ENCODE results near the gene RNF150. TPM values are rescaled to one million over a fixed set of nuclear protein-coding genes. Genes with fewer than 3 reads are reported as not detected.

RNF150 gene
- total and polyA plus RNA-seq, 3 donors from 2014 or later, result 4.7 to 7.8 (median 6.5) TPM

- Histone ChIP-seq H3K4me1 (no peaks in the 10 kb centered on the region), H3K9me3 (no peaks in the 10 kb centered on the region), H3K4me3 (no peak overlapping the region), H3K36me3 (ENCODE audit: low read depth, missing control alignments) (no peaks in the 10 kb centered on the region), H3K27me3 (no peaks in the 10 kb centered on the region), H3K27ac (no peak overlapping the region)
- 54 to 61% methylated on average over 4 of the region's 4 CpGs for WGBS, 2 donors
- no peak for DNase-seq
- TF ChIP-seq CTCF (IDR thresholded peaks at IDR 0.05) (no peak), POLR2A (IDR thresholded peaks at IDR 0.05) (no peak)
- intact Hi-C loops (cut with DNase I; ENCODE audit: low total_unique reads), result no loop called here
Measured at GRCh38 chr4:141002323-141002805, 130.9 kb downstream of the RNF150 start.

GRCh38 chr4:140996766-140997165, 136.5 kb downstream of the RNF150 start:
- H3K27me3 ChIP-seq, result no peaks in the 10 kb centered on the region
- no peak for TF ChIP-seq POLR2A (IDR thresholded peaks at IDR 0.05)
- no peak for TF ChIP-seq CTCF (IDR thresholded peaks at IDR 0.05)
- H3K4me3 ChIP-seq, result no peak overlapping the region
- no peak overlapping the region for H3K27ac ChIP-seq
- H3K9me3 ChIP-seq, result no peaks in the 10 kb centered on the region
- intact Hi-C loops (cut with DNase I; ENCODE audit: low total_unique reads), result no loop called here
- peaks cover 19% of the 10 kb centered on the region for H3K4me1 ChIP-seq
- no peaks in the 10 kb centered on the region for H3K36me3 ChIP-seq (ENCODE audit: low read depth, missing control alignments)
- no peak for DNase-seq

GRCh38 chr4:140995058-140995457, 138.2 kb downstream of the RNF150 start:
- Histone ChIP-seq H3K27ac (no peak overlapping the region), H3K27me3 (no peaks in the 10 kb centered on the region), H3K9me3 (no peaks in the 10 kb centered on the region), H3K36me3 (ENCODE audit: low read depth, missing control alignments) (no peaks in the 10 kb centered on the region), H3K4me1 (peaks cover 19% of the 10 kb centered on the region), H3K4me3 (no peak overlapping the region)
- 40 to 47% methylated on average over 1 of the region's 1 CpG for WGBS, 2 donors
- TF ChIP-seq CTCF (IDR thresholded peaks at IDR 0.05), result no peak
- no peak for TF ChIP-seq POLR2A (IDR thresholded peaks at IDR 0.05)
- peak; percentile 23 for DNase-seq
- intact Hi-C loops (cut with DNase I; ENCODE audit: low total_unique reads), result no loop called here

GRCh38 chr4:140994015-140994414, 139.3 kb downstream of the RNF150 start:
- intact Hi-C loops (cut with DNase I; ENCODE audit: low total_unique reads), result no loop called here
- Histone ChIP-seq H3K9me3 (no peaks in the 10 kb centered on the region), H3K36me3 (ENCODE audit: low read depth, missing control alignments) (no peaks in the 10 kb centered on the region), H3K4me3 (no peak overlapping the region), H3K4me1 (peaks cover 19% of the 10 kb centered on the region), H3K27me3 (no peaks in the 10 kb centered on the region), H3K27ac (peak overlapping the region in 1 of 2 donors; percentile 50)
- WGBS, 2 donors, result 39 to 42% methylated on average over 1 of the region's 1 CpG
- DNase-seq, result no peak
- TF ChIP-seq POLR2A (IDR thresholded peaks at IDR 0.05), result no peak

- 44 to 47% methylated on average over 4 of the region's 4 CpGs for WGBS, 2 donors
- Histone ChIP-seq H3K27ac (peak overlapping the region in 1 of 2 donors; percentile 50), H3K9me3 (no peaks in the 10 kb centered on the region), H3K4me1 (peaks cover 19% of the 10 kb centered on the region), H3K27me3 (no peaks in the 10 kb centered on the region), H3K36me3 (ENCODE audit: low read depth, missing control alignments) (no peaks in the 10 kb centered on the region), H3K4me3 (no peak overlapping the region)
- DNase-seq, result peak; percentile 19
- TF ChIP-seq POLR2A (IDR thresholded peaks at IDR 0.05), result no peak
- TF ChIP-seq CTCF (IDR thresholded peaks at IDR 0.05), result no peak
- intact Hi-C loops (cut with DNase I; ENCODE audit: low total_unique reads), result no loop called here
Measured at GRCh38 chr4:140993370-140993769, 139.9 kb downstream of the RNF150 start.
